Measurements from ENCODE around the gene ITPR2.

Gene ITPR2

DNA sequence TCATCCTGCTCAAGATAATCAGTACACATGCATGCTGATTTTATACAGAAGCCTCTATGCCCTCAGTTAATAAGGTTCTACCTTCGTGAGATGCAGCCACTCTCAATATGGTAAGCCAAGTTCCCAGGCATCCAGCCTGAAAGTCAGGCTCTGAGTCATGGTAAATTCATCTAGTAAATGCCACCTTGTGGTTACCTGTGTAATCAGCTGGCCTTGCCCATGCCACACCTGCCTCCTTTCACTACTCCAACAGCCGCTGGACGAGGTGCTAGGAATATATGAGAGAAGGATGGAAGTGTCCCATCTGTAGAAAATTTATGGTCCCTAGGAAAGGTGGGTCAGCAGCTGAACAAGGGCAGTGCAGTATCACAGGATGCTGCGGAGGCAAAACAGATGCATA lies 430.3 kb downstream of the ITPR2 start:
- no peak overlapping the region for H3K4me2 ChIP-seq (ENCODE audit: low read length)
- H2AFZ ChIP-seq (ENCODE audit: low read depth, low read length): no peak overlapping the region
- TF ChIP-seq, protein P1, sequence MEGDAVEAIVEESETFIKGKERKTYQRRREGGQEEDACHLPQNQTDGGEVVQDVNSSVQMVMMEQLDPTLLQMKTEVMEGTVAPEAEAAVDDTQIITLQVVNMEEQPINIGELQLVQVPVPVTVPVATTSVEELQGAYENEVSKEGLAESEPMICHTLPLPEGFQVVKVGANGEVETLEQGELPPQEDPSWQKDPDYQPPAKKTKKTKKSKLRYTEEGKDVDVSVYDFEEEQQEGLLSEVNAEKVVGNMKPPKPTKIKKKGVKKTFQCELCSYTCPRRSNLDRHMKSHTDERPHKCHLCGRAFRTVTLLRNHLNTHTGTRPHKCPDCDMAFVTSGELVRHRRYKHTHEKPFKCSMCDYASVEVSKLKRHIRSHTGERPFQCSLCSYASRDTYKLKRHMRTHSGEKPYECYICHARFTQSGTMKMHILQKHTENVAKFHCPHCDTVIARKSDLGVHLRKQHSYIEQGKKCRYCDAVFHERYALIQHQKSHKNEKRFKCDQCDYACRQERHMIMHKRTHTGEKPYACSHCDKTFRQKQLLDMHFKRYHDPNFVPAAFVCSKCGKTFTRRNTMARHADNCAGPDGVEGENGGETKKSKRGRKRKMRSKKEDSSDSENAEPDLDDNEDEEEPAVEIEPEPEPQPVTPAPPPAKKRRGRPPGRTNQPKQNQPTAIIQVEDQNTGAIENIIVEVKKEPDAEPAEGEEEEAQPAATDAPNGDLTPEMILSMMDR (IDR thresholded peaks at IDR 0.05; ENCODE audit: low read depth, low read length): peak; percentile 49
- TF ChIP-seq EZH2phosphoT487 (IDR thresholded peaks at IDR 0.05; ENCODE audit: low read depth): no peak

DNA sequence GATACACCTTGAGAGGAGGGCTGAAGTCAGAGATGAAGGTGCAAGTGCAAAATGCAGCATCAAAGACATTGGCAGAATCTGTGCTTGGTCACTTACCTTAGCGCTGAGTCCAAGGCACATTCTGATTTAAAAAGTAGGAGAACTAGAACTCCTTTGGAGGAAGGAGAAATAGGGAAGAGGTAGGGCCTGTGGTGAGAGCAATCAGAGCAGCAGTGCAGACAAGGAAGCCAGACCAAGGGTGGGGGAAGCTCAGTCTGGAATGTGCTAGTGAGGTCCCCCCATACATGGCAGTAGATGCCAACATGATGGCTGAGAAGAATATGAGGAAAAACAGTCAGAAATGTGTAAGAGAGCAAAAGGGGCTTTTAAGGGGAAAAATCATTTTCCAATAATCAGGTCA lies 431.1 kb downstream of the ITPR2 start:
- no peak overlapping the region for H3K4me3 ChIP-seq (ENCODE audit: low read length)
- H3K27me3 ChIP-seq (ENCODE audit: low read depth, low read length): no peaks in the 10 kb centered on the region
- peaks cover 25% of the 10 kb centered on the region for H3K36me3 ChIP-seq (replicated peaks; ENCODE audit: low read depth, low read length)
- no peak overlapping the region for H3K27ac ChIP-seq (ENCODE audit: low read length)
- no peaks in the 10 kb centered on the region for H3K79me2 ChIP-seq (ENCODE audit: low read length)
- H3K9ac ChIP-seq (ENCODE audit: low read length): no peak overlapping the region
- H2AFZ ChIP-seq (ENCODE audit: low read depth, low read length): no peak overlapping the region
- H3K9me3 ChIP-seq (ENCODE audit: insufficient read depth, low read length): no peaks in the 10 kb centered on the region
- TF ChIP-seq, protein P1 (IDR thresholded peaks at IDR 0.05; ENCODE audit: low read depth, low read length): no peak
- no peak for TF ChIP-seq EZH2phosphoT487 (IDR thresholded peaks at IDR 0.05; ENCODE audit: low read depth)
- no peak overlapping the region for H3K4me2 ChIP-seq (ENCODE audit: low read length)
- H4K20me1 ChIP-seq (ENCODE audit: insufficient read depth, low read length): no peaks in the 10 kb centered on the region
- H3K4me1 ChIP-seq (ENCODE audit: low read length): no peaks in the 10 kb centered on the region

More for the DNA sequence above, 430.3 kb downstream of the ITPR2 start:
- Histone ChIP-seq H3K9ac (ENCODE audit: low read length) (no peak overlapping the region), H3K4me3 (ENCODE audit: low read length) (no peak overlapping the region), H3K36me3 (replicated peaks; ENCODE audit: low read depth, low read length) (peaks cover 23% of the 10 kb centered on the region), H3K27me3 (ENCODE audit: low read depth, low read length) (no peaks in the 10 kb centered on the region), H3K9me3 (ENCODE audit: insufficient read depth, low read length) (no peaks in the 10 kb centered on the region), H4K20me1 (ENCODE audit: insufficient read depth, low read length) (no peaks in the 10 kb centered on the region), H3K79me2 (ENCODE audit: low read length) (no peaks in the 10 kb centered on the region), H3K27ac (ENCODE audit: low read length) (no peak overlapping the region), H3K4me1 (ENCODE audit: low read length) (no peaks in the 10 kb centered on the region)

- H3K9me3 ChIP-seq (ENCODE audit: insufficient read depth, low read length): no peaks in the 10 kb centered on the region
- H3K4me3 ChIP-seq (ENCODE audit: low read length): no peak overlapping the region
- no peaks in the 10 kb centered on the region for H3K79me2 ChIP-seq (ENCODE audit: low read length)
- peaks cover 22% of the 10 kb centered on the region for H3K36me3 ChIP-seq (replicated peaks; ENCODE audit: low read depth, low read length)
- H4K20me1 ChIP-seq (ENCODE audit: insufficient read depth, low read length): no peaks in the 10 kb centered on the region
- no peak overlapping the region for H3K27ac ChIP-seq (ENCODE audit: low read length)
- H3K4me2 ChIP-seq (ENCODE audit: low read length): no peak overlapping the region
- H3K4me1 ChIP-seq (ENCODE audit: low read length): no peaks in the 10 kb centered on the region
- no peak overlapping the region for H3K9ac ChIP-seq (ENCODE audit: low read length)
- H2AFZ ChIP-seq (ENCODE audit: low read depth, low read length): no peak overlapping the region
- TF ChIP-seq, protein P1 (IDR thresholded peaks at IDR 0.05; ENCODE audit: low read depth, low read length): no peak
- no peak for TF ChIP-seq EZH2phosphoT487 (IDR thresholded peaks at IDR 0.05; ENCODE audit: low read depth)
- H3K27me3 ChIP-seq (ENCODE audit: low read depth, low read length): no peaks in the 10 kb centered on the region
Measured at GRCh38 chr12:26400627-26401026, 432.4 kb downstream of the ITPR2 start.

DNA sequence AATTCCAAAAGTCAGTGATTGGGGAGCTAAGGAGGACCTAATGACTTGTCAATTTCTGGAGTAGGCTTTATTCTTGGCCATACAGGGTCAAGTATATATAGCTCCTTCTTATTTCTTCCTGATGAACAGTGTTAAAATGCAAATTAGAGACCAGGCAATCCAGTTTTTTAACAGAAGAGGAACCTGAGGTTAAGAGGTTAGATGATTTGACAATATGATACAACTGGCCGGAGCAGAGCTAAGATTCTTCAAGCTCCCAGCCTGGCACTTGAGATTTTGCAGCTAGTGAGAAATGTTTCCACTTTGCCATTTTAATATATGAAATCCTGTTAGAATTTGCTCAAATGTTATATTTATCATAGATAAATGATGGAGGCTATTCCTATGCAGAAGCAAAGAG lies 433.6 kb downstream of the ITPR2 start:
- TF ChIP-seq, protein P1 (IDR thresholded peaks at IDR 0.05; ENCODE audit: low read depth, low read length): no peak
- Histone ChIP-seq H3K4me1 (ENCODE audit: low read length) (no peaks in the 10 kb centered on the region), H3K36me3 (replicated peaks; ENCODE audit: low read depth, low read length) (peaks cover 26% of the 10 kb centered on the region), H3K9me3 (ENCODE audit: insufficient read depth, low read length) (no peaks in the 10 kb centered on the region), H3K27me3 (ENCODE audit: low read depth, low read length) (no peaks in the 10 kb centered on the region), H4K20me1 (ENCODE audit: insufficient read depth, low read length) (no peaks in the 10 kb centered on the region), H2AFZ (ENCODE audit: low read depth, low read length) (no peak overlapping the region), H3K9ac (ENCODE audit: low read length) (no peak overlapping the region), H3K27ac (ENCODE audit: low read length) (no peak overlapping the region), H3K79me2 (ENCODE audit: low read length) (no peaks in the 10 kb centered on the region), H3K4me2 (ENCODE audit: low read length) (no peak overlapping the region), H3K4me3 (ENCODE audit: low read length) (no peak overlapping the region)

All from OCI-LY3 (cell line).